Lower lobe of right lung (tissue), 2 donors: ENCODE data around the gene SMPX. TPM values are rescaled to one million over a fixed set of nuclear protein-coding genes. Genes with fewer than 3 reads are reported as not detected.

Experiments
- ATAC-seq, 2 donors: fragments of 200-7000 bp; cut with Tn5 transposase; one replicate each; pipeline ENCODE4 v1.9.1; 2020 to 2022; ENCODE audit warnings: mild to moderate bottlenecking in 2 of 2, moderate library complexity in 2 of 2
- DNase-seq: peaks from one replicate; pipeline ENCODE4 v3.0.0-alpha.2; 2020
- H3K27ac ChIP-seq: fragments of 200-600 bp; one replicate; pipeline ENCODE4 v1.8.0; 2022
- H3K27me3 ChIP-seq: fragments of 200-600 bp; one replicate; pipeline ENCODE4 v1.8.0; 2022; ENCODE audit warnings: low read depth
- H3K36me3 ChIP-seq: fragments of 200-600 bp; one replicate; pipeline ENCODE4 v1.8.0; 2022; ENCODE audit warnings: mild to moderate bottlenecking
- H3K4me1 ChIP-seq: fragments of 200-600 bp; one replicate; pipeline ENCODE4 v1.8.0; 2022
- H3K4me3 ChIP-seq: fragments of 200-600 bp; one replicate; pipeline ENCODE4 v1.8.0; 2022; ENCODE audit warnings: mild to moderate bottlenecking
- H3K9me3 ChIP-seq: fragments of 200-600 bp; one replicate; pipeline ENCODE4 v1.8.0; 2022
- intact Hi-C: fragments of 100-400 bp; cut with DNase I; formaldehyde crosslinking; loops from one replicate; pipeline ENCODE4 v1.11.0; 2022
- long read RNA-seq: library from polyadenylated mRNA; unstranded; transcript quantifications from one replicate; pipeline ENCODE4 v2.0.0, GENCODE V29; 2021
- total RNA-seq: library from RNA; stranded (reverse); fragmentation: NEBNext Ultra II Directional; extraction: Animal tissue kit (Norgen Biotek cat#: 25700); gene quantifications from one replicate; pipeline ENCODE4 v1.2.1, GENCODE V29; 2021
- TF ChIP-seq, protein P1 (sequence below): fragments of 200-600 bp; IDR thresholded peaks from one replicate; pipeline ENCODE4 v1.8.0; 2022; ENCODE audit warnings: antibody characterized with exemption, mild to moderate bottlenecking
- donor health status: DM: no; HTN: yes; CAD: no; lungs with severe emphysema.

The SMPX gene
- not detected for total RNA-seq
- long read RNA-seq, result 0 reads

DNA sequence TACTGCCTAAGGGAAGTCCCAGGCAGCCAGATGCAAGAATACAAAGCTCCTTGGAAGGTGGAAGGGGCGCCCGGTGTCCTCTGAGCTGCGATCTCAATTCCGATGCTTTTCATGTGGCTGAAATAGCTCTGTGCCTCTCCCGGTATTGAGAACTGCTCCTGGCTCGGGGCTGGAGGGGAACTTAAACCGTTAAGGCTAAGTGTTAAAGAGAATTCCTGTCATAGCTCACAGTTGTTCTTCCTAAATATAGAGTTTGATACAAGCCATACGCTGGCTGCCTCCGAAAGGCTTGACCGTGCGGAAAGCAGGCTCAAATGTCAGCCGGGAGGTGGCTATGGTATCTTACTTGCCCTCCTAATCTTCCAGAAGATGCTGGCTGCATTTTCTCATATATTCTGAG lies at the start of gene SMPX:
SMPX (minus strand) TSS at position 157 of the 400 bp plus-strand sequence. CDS start 3,826 bp downstream, outside the sequence.
- H3K4me1 ChIP-seq, result no peaks in the 10 kb centered on the region
- intact Hi-C loops, result no loop called here
- no peaks in the 10 kb centered on the region for H3K27me3 ChIP-seq
- H3K4me3 ChIP-seq, result no peak within 1 kb of the TSS
- no peaks in the 10 kb centered on the region for H3K36me3 ChIP-seq
- DNase-seq, result no peak
- no peak within 1 kb of the TSS for H3K27ac ChIP-seq
- H3K9me3 ChIP-seq, result no peaks in the 10 kb centered on the region
- ATAC-seq, result no peak
- TF ChIP-seq, protein P1, sequence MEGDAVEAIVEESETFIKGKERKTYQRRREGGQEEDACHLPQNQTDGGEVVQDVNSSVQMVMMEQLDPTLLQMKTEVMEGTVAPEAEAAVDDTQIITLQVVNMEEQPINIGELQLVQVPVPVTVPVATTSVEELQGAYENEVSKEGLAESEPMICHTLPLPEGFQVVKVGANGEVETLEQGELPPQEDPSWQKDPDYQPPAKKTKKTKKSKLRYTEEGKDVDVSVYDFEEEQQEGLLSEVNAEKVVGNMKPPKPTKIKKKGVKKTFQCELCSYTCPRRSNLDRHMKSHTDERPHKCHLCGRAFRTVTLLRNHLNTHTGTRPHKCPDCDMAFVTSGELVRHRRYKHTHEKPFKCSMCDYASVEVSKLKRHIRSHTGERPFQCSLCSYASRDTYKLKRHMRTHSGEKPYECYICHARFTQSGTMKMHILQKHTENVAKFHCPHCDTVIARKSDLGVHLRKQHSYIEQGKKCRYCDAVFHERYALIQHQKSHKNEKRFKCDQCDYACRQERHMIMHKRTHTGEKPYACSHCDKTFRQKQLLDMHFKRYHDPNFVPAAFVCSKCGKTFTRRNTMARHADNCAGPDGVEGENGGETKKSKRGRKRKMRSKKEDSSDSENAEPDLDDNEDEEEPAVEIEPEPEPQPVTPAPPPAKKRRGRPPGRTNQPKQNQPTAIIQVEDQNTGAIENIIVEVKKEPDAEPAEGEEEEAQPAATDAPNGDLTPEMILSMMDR, result no peak

DNA sequence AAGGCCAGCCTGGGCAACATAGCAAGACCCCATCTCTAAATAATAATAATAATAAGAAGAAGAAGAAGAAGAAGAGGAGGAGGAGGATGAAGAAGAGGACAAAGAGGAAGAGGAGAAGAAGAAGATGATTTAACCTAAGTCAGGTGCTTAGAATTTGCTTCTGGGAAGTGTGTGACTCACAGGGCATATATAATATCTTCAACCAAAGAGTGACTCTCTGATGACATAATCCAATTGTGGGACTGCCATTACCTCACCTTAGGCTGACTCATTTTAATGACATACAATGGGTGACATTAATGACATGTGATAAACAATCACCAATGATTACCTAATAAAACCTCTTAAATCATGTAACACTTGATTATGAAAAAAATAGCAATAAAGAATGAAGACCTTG lies 48.8 kb upstream of the SMPX start:
- Histone ChIP-seq H3K4me1 (no peaks in the 10 kb centered on the region), H3K36me3 (no peaks in the 10 kb centered on the region), H3K27me3 (no peaks in the 10 kb centered on the region), H3K4me3 (no peak overlapping the region), H3K27ac (no peak overlapping the region), H3K9me3 (no peaks in the 10 kb centered on the region)
- DNase-seq (no peak), ATAC-seq (no peak)
- TF ChIP-seq, protein P1, result no peak
- intact Hi-C loops, result no loop called here

DNA sequence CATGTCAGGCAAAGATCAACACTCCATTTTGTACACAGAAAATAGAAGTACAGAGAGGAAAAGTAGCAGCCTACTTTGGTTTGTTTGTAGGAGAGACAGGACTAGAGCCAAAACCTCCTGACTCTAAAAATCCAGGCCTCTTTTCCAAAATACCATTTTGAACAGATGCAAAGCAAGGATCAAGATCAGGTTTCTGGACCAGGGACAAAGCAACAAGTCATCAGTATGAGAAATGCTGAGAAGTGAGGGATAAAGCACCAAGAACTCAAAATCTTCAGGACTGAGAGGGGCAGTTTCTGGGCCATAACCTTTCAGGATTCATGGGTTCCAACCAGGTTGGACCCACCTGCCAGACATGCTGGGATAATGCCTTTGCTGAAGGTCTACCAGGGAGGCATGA lies 44.9 kb upstream of the SMPX start:
- intact Hi-C loops, result no loop called here
- TF ChIP-seq, protein P1, result no peak

DNA sequence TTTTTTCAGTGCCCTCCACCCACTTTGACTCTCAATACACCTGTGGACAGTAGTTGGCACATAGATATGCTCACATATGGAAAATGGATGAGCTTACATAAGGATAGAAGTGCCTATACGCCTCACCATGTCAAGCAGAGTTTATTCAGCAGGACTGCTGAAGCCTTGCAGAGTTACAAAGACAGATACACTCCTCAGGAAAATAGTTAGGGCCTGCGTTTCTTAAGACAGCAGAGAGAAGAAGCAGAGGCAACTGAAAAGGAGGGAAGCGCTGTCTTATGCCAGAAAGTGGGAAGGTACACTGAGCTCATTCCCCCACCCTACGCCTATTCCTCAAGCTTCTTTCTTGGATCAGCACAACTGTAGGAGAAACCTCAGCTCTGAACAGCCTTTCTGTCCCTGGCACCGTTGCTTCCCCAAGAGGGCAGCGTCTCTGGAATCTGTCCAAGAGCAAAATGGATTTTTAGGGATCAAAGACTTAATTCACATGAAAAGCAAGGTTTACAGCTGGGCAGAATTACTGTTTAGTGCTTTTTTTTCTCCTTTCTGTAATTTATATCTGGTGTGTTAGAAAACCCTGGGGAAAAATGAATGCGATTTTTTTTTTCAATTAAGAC lies 44.2 kb upstream of the SMPX start:
- Histone ChIP-seq H3K27me3 (no peaks in the 10 kb centered on the region), H3K4me3 (no peak overlapping the region), H3K36me3 (no peaks in the 10 kb centered on the region), H3K9me3 (no peaks in the 10 kb centered on the region), H3K27ac (no peak overlapping the region), H3K4me1 (no peaks in the 10 kb centered on the region)
- TF ChIP-seq, protein P1, result no peak
- no peak for DNase-seq
- intact Hi-C loops, result no loop called here
- ATAC-seq, result no peak

More for the DNA sequence above, 44.9 kb upstream of the SMPX start:
- Histone ChIP-seq H3K27ac (no peak overlapping the region), H3K36me3 (no peaks in the 10 kb centered on the region), H3K4me1 (no peaks in the 10 kb centered on the region), H3K4me3 (no peak overlapping the region), H3K9me3 (no peaks in the 10 kb centered on the region), H3K27me3 (no peaks in the 10 kb centered on the region)
- DNase-seq, result no peak
- no peak for ATAC-seq

GRCh38 chrX:21800344-21800770 lies 42.4 kb upstream of the SMPX start:
- Histone ChIP-seq H3K4me1 (no peaks in the 10 kb centered on the region), H3K27ac (no peak overlapping the region), H3K4me3 (no peak overlapping the region), H3K27me3 (no peaks in the 10 kb centered on the region), H3K36me3 (no peaks in the 10 kb centered on the region), H3K9me3 (no peaks in the 10 kb centered on the region)
- no peak for DNase-seq
- no peak for ATAC-seq
- intact Hi-C loops, result no loop called here
- TF ChIP-seq, protein P1, result no peak
